NCI-H526 treated with DMSO at 0.1 percent for 48 hours (cell line): Measurements from ENCODE around the gene KLHL40.

Experiments
- DNase-seq: peaks from one replicate; lab custom pipeline; 2025; lab: John Stamatoyannopoulos, UW

The KLHL40 gene

GRCh38 chr3:42690191-42690590 is 4.9 kb downstream of the KLHL40 start:
- no peak for DNase-seq

DNA sequence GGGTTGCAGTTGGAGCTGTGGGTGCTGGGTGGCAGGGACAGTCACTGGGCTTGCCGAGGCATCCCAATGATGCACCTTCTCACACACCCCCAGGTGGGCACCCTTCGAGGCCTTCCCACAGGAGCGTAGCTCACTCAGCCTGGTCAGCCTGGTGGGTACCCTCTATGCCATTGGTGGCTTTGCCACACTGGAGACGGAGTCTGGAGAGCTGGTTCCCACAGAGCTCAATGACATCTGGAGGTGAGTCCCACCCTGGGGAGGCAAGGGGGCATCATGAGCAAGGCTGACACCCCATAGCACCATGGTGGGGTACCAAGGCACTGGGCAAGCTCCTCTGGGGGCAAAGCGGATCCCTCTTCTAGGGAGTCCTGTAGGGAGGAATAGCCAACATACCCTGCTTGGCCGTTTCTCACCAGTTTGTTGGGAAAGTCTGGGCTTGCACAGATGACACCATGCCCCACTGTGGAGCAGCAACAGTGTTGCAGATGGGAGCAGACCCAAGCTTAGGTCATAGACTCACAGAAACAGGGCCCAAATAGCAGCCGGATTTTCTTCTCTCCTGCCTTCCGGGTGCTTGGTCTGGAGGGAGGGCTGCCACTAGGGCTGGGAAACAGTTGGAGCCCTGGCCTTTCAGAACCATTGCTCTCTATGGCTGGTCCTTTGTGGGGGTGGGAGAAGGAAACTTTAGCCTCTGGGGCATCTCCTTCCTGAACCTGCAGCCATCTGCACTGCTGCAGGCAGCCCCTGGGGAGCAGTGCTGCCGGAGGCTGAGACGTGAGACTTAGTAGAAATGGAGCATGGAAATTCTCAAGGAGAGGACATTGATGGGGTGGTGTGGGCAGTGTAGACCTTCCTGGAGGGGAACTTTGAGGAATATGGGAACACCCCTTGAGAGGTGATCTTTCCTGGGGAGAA is 5.7 kb downstream of the KLHL40 start:
- no peak for DNase-seq

DNA sequence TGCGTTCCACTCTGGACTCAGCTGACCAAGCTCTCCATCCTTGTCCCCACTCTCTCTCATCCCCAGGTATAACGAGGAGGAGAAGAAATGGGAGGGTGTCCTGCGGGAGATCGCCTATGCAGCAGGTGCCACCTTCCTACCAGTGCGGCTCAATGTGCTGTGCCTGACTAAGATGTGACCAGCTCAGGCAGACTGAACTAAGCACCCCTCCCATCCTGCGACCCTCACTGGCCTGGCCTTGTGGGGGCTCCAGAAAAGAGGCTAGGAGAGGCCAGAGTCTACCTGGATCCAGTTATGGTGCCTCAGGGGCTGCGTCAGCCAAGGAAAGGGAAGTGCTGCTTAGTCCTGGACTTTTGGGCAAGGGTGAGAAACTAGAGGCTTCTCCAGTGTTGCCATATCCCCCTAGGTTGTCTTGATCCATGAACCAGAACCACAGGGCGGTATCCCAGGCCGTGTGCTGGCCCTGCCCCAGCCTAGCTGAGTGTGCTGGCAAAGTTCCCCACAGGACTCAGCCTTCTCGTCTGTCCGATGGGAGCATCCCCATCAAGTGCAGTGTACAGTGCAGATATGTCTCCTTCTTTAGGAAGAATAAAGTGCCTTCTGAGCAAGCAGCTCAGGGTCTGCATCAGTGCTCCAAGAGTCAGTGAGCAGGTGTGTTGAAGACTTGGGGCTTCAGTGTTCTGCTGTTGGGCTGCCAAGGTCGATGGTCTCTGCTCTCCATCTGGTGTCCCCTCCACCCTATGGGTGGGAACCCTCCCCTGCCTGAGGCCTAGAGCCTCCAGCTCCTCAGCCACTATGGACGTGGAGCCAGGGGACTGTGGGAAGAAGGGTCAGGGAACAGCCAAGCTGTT is 6.7 kb downstream of the KLHL40 start:
- no peak for DNase-seq

GRCh38 chr3:42692667-42693529 is 7.6 kb downstream of the KLHL40 start:
- no peak for DNase-seq

DNA sequence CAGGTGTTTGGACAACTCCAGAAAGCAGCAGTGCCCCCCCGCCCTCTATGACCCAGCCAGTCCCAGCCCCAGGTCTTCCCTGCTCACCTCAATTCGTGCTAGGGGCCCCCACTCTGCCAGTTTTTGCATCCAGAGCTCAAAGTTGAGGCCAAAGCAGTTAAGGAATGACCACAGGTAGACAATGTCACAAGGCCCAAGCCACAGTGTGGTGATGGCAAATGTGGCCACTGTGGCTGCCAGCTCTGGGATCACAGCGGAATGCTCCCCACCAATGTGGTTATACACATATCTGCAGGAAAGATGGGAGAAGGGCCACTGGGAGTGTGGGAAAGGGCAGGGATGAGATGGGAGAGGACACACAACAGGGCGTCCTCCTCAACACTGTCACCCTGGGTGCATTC is 8.2 kb downstream of the KLHL40 start:
- no peak for DNase-seq

DNA sequence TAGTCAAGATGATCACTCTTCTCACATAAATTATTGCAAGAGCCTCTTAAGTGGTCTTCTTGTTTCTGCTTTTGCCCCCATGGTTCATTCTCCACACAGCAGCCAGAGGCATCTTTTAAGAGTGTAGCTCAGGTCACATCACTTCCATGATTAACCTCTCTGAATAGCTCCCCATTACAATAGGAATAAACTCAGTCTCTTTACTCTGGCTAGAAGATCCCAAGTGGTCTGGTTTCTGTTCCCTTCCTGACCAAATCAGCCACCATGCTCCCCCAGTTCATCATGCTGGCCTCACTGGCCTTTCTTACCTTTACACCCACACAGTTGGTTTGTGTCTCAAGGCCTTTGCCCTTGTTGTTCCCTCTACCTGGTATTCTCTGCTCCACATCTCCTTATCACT is 9.0 kb downstream of the KLHL40 start:
- DNase-seq = no peak

DNA sequence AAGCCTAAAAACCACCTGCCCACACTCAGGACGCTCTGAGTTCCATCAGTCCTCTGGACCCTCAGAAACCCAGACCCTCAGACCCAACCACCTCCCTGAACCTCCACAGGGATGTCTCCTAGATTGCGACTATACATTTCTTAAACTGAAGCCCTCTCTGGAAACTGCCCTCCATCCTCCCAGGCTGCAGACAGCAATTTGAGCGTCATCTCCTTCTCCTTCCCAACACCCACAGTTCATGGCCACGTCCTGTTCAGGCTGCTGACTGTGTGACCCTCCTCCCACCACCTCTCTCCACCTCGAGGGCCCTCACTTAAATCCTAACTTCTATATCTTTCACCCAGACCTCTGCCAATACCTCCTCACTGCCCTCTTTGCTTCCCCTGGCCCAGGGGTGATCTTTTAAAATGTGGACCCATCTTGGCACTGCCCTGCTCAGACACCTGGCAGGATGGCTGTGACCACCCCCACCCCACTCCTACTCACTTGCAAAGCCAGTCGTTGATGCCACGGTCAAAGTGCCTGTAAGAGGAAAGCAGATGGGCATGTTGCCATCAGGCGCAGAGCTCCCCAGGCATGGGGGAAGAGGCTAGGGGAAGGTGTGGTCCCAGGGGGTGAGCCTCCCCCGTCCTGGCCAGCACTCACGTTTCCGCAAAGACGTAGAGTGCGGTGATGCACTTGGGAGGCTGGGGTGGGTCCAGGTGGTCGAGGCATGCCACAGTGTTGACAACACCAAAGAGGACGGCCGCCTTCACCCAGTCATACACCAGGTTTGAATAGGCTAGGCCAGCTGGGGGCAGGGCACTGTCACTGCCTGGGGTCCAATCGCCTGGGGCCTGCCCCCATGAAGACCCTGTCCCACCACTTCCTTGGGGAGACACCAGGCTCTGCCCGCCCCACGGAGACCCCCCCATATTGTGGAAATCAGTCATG is 11.3 kb downstream of the KLHL40 start:
- no peak for DNase-seq

DNA sequence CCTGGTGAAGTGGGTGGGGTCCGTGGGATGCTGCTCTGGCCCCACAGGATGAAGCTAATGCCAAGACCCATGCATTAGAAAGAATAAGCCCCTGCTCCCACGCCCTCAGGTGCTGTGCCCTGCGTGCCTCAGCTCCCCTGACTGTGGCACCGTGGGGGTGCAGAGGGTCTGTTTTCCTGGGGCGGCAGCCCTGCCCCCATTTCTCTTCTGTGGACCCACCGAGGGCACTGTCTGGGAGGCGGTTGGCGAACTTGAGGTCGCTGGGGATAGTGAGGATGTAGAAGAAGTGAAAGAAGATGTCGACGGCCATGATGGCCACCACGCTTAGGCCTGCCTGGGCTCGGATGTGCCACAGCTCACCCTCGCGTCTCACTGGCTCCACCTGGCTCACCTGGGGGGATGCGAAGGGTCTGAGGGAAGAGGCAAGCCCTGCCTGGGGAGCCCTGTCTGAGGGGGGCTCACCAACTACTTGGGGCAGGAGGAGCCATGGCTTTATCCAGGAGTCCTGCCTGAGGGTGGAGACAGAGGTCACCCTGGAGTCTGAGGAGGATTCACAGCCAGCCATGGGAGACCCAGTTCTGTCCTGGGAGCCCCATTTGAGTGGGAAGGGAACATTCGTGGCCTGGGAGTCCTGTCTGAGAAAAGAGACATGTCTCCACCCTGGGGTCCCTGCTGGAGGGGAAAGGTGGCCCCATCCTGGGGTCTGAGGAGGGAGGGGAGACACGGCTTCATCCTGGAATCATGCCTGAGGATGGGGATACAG is 12.1 kb downstream of the KLHL40 start:
- no peak for DNase-seq

DNA sequence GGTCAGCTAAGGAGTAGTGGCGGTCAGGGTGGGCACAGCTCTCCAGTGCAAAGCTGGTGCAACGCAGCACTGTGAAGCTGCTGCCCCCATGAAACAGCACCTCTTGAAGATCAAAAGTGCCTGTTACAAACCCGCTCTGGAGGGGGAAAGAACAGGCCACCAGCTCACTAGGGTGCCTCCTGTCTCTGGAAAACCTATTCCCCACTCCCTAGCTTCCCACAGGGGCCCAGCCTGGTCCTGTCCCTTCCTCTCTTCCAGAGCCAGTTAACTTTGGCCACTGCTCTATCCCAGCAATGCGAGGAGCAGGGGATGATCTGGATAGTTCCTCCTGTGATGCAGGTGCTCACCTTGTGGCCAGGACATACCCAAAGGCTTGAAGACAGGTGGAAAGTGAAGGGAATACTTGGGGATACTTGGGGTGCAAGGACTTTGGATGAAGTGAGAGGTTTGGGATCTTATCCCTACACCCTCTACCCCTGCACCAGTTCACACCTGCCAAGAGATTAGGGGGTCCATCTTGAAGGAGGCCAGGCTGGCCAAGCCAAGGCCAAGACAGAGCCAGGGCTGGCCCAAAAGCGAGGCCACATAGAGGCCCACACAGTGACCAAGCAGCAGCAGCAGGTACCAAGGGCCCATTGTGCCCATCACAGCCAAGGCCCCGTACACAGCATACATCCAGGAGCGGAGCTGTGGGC is 13.0 kb downstream of the KLHL40 start:
- DNase-seq = no peak

DNA sequence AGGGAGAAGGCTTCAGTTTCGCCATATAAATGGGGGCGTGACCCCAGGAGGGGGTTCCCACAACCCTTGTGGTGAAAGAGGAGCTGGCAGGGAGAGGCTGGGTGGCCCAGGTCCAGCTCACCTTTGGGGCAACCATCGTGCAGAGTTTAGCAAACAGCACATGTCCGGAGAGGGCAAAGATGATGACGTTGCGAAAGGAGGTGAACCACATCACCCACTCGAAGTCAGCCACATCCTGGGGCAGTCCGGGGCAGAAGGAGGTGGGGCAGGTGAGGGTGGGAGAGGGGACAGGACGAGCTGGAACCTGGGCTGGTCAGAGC is 13.5 kb downstream of the KLHL40 start:
- DNase-seq = no peak

- DNase-seq = no peak
These were observed 14.2 kb downstream of the KLHL40 start for GRCh38 chr3:42699511-42699971.

GRCh38 chr3:42700366-42701288 is 15.3 kb downstream of the KLHL40 start:
- no peak for DNase-seq

DNA sequence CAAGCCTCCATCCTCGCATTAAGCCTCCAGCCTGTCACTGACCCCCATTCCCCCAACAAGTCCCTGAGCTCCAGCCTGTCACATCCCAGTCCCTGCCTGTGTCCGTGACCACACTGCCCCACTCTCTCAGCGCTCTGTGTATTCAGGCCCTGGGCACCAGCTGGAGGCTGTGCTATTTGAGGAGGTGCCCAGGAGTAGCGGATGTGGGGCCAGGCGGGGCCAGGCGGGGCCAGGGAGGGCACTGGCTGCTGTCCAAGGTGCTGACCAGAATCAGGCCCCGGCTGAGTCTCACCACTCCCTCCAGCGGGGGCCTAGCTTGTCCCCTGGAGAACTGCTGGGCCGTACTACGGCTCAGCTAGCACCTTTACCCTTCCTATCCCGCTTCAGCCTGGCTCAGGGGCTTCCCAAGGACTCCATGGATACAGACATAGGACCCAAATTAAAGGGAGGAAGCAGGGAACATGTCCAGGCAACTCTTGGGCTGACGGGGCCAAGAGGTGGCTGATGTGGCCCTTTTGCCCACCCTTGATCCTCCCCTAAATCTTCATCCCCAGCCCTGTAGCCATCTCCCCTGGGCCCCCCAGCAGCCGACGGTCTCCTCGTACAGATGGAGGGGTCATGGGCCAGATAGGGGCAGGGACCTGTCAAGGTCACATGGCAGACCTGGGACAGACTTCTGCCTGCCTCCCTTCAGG is 16.2 kb downstream of the KLHL40 start:
- DNase-seq = no peak

DNA sequence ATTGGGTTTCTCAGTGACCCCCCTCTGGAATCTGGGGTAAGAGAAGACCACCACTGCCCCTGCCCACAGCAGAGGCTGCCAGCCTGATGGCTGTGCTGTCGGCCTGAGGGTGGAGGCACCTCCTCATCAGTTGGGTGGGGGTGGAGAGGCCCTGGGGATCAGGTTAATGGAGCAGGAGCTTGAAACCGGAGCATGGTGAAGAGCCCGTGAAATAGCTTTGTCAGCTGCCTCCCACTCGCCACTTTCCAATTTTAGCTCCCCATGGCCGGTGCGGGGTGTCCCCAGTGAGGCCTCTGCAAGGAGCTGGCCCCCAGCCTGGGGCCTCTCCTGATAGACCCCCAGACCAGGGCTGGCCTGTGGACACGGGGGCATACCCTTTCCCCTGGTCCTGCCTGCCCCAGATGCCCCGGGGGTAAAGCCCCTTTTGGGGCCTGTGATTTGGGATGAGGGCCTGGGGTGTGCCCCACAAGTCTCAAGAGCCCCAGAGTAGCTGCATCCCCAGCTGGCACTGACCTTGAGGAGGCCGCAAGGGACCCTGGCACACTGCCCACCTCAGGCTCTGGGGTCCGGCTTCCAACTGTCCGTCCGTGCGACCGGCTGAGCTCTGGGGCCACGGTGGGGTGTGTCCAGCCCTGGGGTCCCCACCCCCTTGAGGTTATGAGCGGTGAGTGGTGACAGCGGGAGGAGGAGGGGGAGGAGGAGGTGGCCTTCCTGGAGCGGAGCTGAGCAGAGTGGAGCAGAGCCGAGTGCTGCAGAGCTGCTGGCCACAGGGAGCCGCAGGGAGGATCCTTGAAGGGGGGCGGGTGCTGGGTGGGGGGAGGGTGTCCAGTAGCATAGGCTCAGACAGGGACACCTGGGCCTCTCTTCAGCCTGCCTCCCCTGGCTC is 17.0 kb downstream of the KLHL40 start, which contains the start of gene HHATL:
HHATL (minus strand) TSS at position 733 of the 886 bp plus-strand sequence. CDS start 1,972 bp downstream, outside the sequence.
- DNase-seq = no peak

- DNase-seq = no peak
These were observed 17.8 kb downstream of the KLHL40 start for GRCh38 chr3:42702982-42703694.

DNA sequence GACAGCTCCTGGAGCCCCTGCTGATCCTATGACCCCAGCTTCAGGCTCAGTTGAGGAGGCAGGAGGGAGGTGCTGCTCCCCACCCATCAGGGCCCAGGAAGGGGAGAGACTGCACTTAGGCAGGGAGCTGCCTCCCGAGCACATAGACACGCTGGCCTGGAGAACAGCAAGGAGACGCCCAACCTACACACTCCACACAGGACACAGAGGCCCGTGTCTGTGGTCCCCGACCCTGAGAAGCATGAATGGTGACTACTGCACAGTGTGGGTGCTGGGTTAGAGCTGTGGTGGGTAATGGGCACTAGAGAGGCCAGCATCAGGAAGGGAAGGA is 18.3 kb downstream of the KLHL40 start:
- DNase-seq = no peak
